Neural crest cell (in vitro differentiated cells): ENCODE results near the gene REEP1. TPM values are rescaled to one million over a fixed set of nuclear protein-coding genes. Genes with fewer than 3 reads are reported as not detected.
A peak's percentile ranks its signal among the peaks of the same experiment; 100 is the strongest.

ENCODE experiments used
- DNase-seq: peaks from one replicate; pipeline ENCODE4 v3.0.0; 2021; ENCODE audit warnings: low read depth, mixed read lengths, low spot score
- H3K27ac Mint-ChIP-seq: one replicate; pipeline ENCODE4 v1.8.0; 2021; ENCODE audit warnings: mild to moderate bottlenecking, mixed read lengths; ENCODE audit not compliant: unreplicated experiment
- H3K27me3 Mint-ChIP-seq: 2 replicates; pipeline ENCODE4 v1.8.0; 2021; ENCODE audit warnings: low read depth, mild to moderate bottlenecking, mixed read lengths
- H3K36me3 Mint-ChIP-seq: 2 replicates; pipeline ENCODE4 v1.8.0; 2021; ENCODE audit warnings: low read depth, mild to moderate bottlenecking, mixed read lengths
- H3K4me1 Mint-ChIP-seq: 2 replicates; pipeline ENCODE4 v1.8.0; 2021; ENCODE audit warnings: mixed read lengths
- H3K4me3 Mint-ChIP-seq: one replicate; pipeline ENCODE4 v1.8.0; 2021; ENCODE audit warnings: mild to moderate bottlenecking, mixed read lengths
- H3K9me3 Mint-ChIP-seq: 2 replicates; pipeline ENCODE4 v1.8.0; 2021; ENCODE audit warnings: mixed read lengths
- total RNA-seq: library from RNA; stranded (reverse); gene quantifications from 2 replicates; pipeline ENCODE4 v1.2.1, GENCODE V29; 2021
- TF ChIP-seq, protein P1 (sequence below): fragments of 200-600 bp; sonication (generic); conservative IDR thresholded peaks from 2 replicates; pipeline ENCODE4 v1.5.0; 2021; ENCODE audit warnings: antibody characterized with exemption, mild to moderate bottlenecking

Gene REEP1
- total RNA-seq, 1 donor from 2014 or later: 12.3 TPM

DNA sequence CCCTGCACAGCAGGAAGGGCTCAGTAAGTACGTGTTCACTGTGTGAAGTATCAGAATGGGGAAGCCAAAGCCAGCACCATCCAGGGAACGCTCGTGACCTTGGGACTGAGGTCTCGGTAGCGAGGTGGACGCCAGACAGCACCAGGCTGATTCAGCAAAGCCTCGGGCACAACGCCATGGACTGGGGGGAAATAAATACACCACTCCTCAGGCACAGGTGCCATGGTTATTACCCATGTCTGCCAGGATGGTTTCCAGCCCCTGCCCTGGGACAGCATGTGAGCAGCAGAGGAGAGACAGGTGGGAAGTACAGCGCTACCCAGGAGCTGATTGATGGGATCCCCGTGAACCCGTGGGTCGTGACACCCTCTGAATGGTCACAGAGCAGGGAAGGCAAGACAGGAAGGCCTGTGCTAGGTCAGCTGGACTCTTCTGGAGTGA, 53.0 kb downstream of the REEP1 start:
- no peaks in the 10 kb centered on the region for H3K36me3 Mint-ChIP-seq
- TF ChIP-seq, protein P1, sequence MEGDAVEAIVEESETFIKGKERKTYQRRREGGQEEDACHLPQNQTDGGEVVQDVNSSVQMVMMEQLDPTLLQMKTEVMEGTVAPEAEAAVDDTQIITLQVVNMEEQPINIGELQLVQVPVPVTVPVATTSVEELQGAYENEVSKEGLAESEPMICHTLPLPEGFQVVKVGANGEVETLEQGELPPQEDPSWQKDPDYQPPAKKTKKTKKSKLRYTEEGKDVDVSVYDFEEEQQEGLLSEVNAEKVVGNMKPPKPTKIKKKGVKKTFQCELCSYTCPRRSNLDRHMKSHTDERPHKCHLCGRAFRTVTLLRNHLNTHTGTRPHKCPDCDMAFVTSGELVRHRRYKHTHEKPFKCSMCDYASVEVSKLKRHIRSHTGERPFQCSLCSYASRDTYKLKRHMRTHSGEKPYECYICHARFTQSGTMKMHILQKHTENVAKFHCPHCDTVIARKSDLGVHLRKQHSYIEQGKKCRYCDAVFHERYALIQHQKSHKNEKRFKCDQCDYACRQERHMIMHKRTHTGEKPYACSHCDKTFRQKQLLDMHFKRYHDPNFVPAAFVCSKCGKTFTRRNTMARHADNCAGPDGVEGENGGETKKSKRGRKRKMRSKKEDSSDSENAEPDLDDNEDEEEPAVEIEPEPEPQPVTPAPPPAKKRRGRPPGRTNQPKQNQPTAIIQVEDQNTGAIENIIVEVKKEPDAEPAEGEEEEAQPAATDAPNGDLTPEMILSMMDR: no peak
- H3K4me3 Mint-ChIP-seq: no peak overlapping the region
- no peak overlapping the region for H3K27ac Mint-ChIP-seq
- peaks cover 3% of the 10 kb centered on the region for H3K4me1 Mint-ChIP-seq
- no peaks in the 10 kb centered on the region for H3K9me3 Mint-ChIP-seq
- DNase-seq: no peak
- no peaks in the 10 kb centered on the region for H3K27me3 Mint-ChIP-seq

DNA sequence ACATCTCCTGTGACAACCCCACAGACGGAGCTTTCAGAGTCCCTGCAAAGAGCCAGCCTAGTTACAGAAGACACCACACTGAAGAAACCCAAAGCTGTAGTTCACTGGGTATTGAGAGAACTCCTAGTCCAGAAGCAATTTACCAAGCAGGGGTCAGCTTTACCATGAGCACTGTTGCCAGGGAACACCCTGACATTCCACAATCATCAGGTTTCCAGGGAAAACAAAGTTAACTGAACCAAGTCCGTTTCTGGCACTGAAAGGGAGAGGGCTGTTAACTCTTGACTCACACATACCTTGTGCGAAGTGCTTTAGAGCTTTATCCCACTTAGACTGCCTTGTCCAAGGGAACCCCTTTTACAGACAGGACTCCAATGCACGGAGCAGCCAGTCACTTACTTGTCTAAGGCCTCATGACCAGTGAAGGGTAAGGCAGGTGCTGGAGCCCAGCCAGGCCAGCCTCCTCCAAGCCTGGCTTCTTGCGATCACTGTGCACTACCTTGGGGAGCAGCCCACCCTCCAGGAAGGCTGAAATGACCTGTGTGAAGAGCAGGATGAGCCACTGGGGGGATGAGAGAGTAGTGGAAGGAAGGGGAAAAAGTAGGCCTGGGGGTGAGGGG, 53.9 kb downstream of the REEP1 start:
- Mint-ChIP-seq H3K27me3 (no peaks in the 10 kb centered on the region), H3K9me3 (no peaks in the 10 kb centered on the region), H3K4me3 (no peak overlapping the region), H3K4me1 (peaks cover 3% of the 10 kb centered on the region), H3K36me3 (peaks cover 2% of the 10 kb centered on the region), H3K27ac (no peak overlapping the region)
- TF ChIP-seq, protein P1: no peak
- DNase-seq: no peak

DNA sequence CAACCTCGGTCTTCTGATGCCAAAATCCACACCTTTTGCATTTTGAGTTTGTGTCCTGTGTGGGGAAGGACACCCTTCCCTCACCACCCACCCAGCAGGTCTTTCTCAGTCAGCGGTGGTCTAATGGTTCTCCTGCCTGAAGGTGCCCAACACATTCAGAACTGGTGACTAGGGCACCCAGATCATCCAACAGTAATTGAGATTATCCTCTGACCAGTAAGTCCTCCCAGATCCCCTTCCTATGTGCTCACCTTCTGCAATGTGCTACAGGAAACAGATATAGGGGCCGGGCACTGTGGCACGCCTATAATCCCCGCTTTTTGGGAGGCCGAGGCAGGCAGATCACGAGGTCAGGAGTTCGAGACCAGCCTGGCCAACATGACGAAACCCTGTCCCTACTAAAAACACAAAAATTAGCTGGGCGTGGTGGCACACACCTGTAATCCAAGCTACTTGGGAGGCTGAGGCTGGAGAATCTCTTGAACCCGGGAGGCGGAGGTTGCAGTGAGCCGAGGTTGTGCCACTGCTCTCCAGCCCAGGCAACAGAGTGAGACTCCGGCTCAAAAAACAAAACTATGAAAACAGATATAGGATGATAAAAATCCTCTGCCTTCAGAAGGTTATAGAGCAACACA, 56.2 kb downstream of the REEP1 start:
- Mint-ChIP-seq H3K9me3 (no peaks in the 10 kb centered on the region), H3K4me1 (peaks cover 3% of the 10 kb centered on the region), H3K36me3 (peaks cover 2% of the 10 kb centered on the region), H3K27ac (no peak overlapping the region), H3K27me3 (no peaks in the 10 kb centered on the region), H3K4me3 (no peak overlapping the region)
- TF ChIP-seq, protein P1: no peak
- no peak for DNase-seq

DNA sequence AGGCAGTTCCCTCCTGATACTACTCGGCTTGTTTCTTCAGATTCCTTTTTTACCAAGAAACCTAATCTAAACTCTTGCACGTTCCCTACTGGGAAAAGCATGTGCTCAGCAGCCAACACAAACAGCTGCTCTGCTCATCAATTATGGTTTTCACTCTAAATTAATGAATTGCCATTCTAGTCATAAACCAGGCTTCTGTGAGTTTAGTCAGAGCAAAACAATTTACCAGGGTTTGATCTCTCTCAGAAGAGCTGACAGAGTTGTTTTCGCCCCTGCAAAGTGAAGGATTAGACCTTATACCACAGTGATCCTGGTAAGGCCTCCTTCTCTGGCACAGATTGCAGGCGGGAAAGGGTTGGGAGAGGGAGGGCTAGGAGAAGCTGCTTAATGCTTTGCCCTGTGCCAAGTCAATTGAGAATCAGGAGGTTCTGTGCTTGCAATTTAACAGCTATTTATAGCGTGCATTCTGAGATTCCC, 57.2 kb downstream of the REEP1 start:
- Mint-ChIP-seq H3K4me1 (peaks cover 3% of the 10 kb centered on the region), H3K27me3 (no peaks in the 10 kb centered on the region), H3K9me3 (no peaks in the 10 kb centered on the region), H3K4me3 (no peak overlapping the region), H3K36me3 (peaks cover 2% of the 10 kb centered on the region), H3K27ac (peak overlapping the region; percentile 30)
- TF ChIP-seq, protein P1: no peak
- DNase-seq: no peak

DNA sequence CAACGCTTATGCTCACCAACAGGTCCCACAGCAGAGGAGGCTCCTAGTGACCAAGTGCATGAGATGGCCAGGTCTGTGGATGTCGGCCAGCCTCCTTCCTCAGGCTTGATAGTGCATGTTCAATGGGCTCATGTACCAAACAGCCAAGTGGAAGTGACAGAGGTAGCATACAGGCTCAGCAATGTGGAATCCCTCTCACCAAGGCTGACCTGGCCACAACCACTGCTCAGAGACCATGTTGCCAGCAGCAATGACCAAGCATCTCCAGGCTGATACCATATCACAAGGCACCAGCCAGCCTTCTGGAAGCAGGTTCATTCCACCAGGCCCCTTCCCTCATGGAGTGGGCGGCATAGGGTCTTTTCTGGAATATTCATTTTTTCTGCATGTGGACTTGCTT, 61.5 kb downstream of the REEP1 start:
- TF ChIP-seq, protein P1: no peak
- no peak overlapping the region for H3K4me3 Mint-ChIP-seq
- DNase-seq: no peak
- peaks cover 22% of the 10 kb centered on the region for H3K36me3 Mint-ChIP-seq
- H3K27me3 Mint-ChIP-seq: no peaks in the 10 kb centered on the region
- no peak overlapping the region for H3K27ac Mint-ChIP-seq
- H3K4me1 Mint-ChIP-seq: no peaks in the 10 kb centered on the region
- H3K9me3 Mint-ChIP-seq: peaks cover 13% of the 10 kb centered on the region
